ENCODE measurements around the gene CLK1. TPM values are rescaled to one million over a fixed set of nuclear protein-coding genes. Genes with fewer than 3 reads are reported as not detected.
"Not testable (repeated sequence)": the region's sequence is repeated elsewhere in the genome, so short reads cannot be mapped to it uniquely, and the experiment has no call there.

CLK1 gene
- total RNA-seq = 100 to 1,000 TPM; 174 to 196 TPM

- intact Hi-C loops (cut with micrococcal nuclease) = loop anchor here (1.0 to 2.0 kb wide), 7 partner anchors 25 to 1402 kb away; partner anchors contain the start of genes BZW1, HYCC2, NIF3L1 and PPIL3
- DNase-seq = peak; percentile 98
- H3K4me3 Mint-ChIP-seq = peak within 1 kb of the TSS; percentile 98
- CTCF ChIA-PET = interaction anchor here (0.8 to 1.8 kb wide), 7 partner anchors 9 to 343 kb away, joined by 3 to 7 read pairs (median 3); partner anchors contain the start of genes NIF3L1 and PPIL3
- no peaks in the 10 kb centered on the region for H3K27me3 Mint-ChIP-seq (ENCODE audit: low read depth)
- peak within 1 kb of the TSS; percentile 100 for H3K27ac Mint-ChIP-seq
- peaks cover 43% of the 10 kb centered on the region for H3K36me3 Mint-ChIP-seq (ENCODE audit: low read depth)
- H3K9me3 Mint-ChIP-seq = no peaks in the 10 kb centered on the region
- peaks cover 31% of the 10 kb centered on the region for H3K4me1 Mint-ChIP-seq (ENCODE audit: low read depth)
Observed at GRCh38 chr2:200864176-200865034, at the start of gene CLK1. Gene CLK1, minus strand, starts transcription at chr2:200864658. Its CDS starts 2,796 bp downstream, at chr2:200861862.

GRCh38 chr2:200913654-200914053, 49.2 kb upstream of the CLK1 start:
- H3K9me3 Mint-ChIP-seq = no peaks in the 10 kb centered on the region
- CTCF ChIA-PET = interaction anchor here (0.6 to 0.7 kb wide), 2 partner anchors 207 to 264 kb away, joined by 3 to 5 read pairs; no protein-coding TSS in a partner anchor
- H3K36me3 Mint-ChIP-seq (ENCODE audit: low read depth) = peaks cover 19% of the 10 kb centered on the region
- no peak overlapping the region for H3K27ac Mint-ChIP-seq
- no peak overlapping the region for H3K4me3 Mint-ChIP-seq
- H3K4me1 Mint-ChIP-seq (ENCODE audit: low read depth) = no peaks in the 10 kb centered on the region
- no peak for DNase-seq
- no peaks in the 10 kb centered on the region for H3K27me3 Mint-ChIP-seq (ENCODE audit: low read depth)
- intact Hi-C loops (cut with micrococcal nuclease) = no loop called here

- Mint-ChIP-seq H3K9me3 (no peaks in the 10 kb centered on the region), H3K27ac (no peak overlapping the region), H3K4me1 (ENCODE audit: low read depth) (no peaks in the 10 kb centered on the region), H3K27me3 (ENCODE audit: low read depth) (no peaks in the 10 kb centered on the region), H3K4me3 (no peak overlapping the region), H3K36me3 (ENCODE audit: low read depth) (peaks cover 17% of the 10 kb centered on the region)
- no peak for DNase-seq
- CTCF ChIA-PET = interaction anchor here (0.6 to 1.6 kb wide), 2 partner anchors 159 to 606 kb away, joined by 3 to 4 read pairs; no protein-coding TSS in a partner anchor
- intact Hi-C loops (cut with micrococcal nuclease) = no loop called here
Observed at GRCh38 chr2:200909958-200910357, 45.5 kb upstream of the CLK1 start.

- CTCF ChIA-PET = interaction anchor here (0.7 to 7.9 kb wide), 15 partner anchors 13 to 562 kb away, joined by 3 to 104 read pairs (median 4); partner anchors contain the start of genes NIF3L1 and PPIL3
- H3K4me3 Mint-ChIP-seq = no peak overlapping the region
- DNase-seq = peak; percentile 84
- no peaks in the 10 kb centered on the region for H3K9me3 Mint-ChIP-seq
- no peaks in the 10 kb centered on the region for H3K27me3 Mint-ChIP-seq (ENCODE audit: low read depth)
- H3K4me1 Mint-ChIP-seq (ENCODE audit: low read depth) = peaks cover 7% of the 10 kb centered on the region
- intact Hi-C loops (cut with micrococcal nuclease) = loop anchor here (1.0 to 2.0 kb wide), 5 partner anchors 164 to 459 kb away; no protein-coding TSS in a partner anchor
- peaks cover 11% of the 10 kb centered on the region for H3K36me3 Mint-ChIP-seq (ENCODE audit: low read depth)
- peak overlapping the region; percentile 24 for H3K27ac Mint-ChIP-seq
Observed at GRCh38 chr2:200905618-200906296, 41.3 kb upstream of the CLK1 start.

GRCh38 chr2:200901459-200902072, 37.1 kb upstream of the CLK1 start:
- Mint-ChIP-seq H3K27me3 (ENCODE audit: low read depth) (no peaks in the 10 kb centered on the region), H3K4me3 (no peak overlapping the region), H3K4me1 (ENCODE audit: low read depth) (peaks cover 7% of the 10 kb centered on the region), H3K9me3 (no peaks in the 10 kb centered on the region), H3K27ac (peak overlapping the region; percentile 84), H3K36me3 (ENCODE audit: low read depth) (peaks cover 16% of the 10 kb centered on the region)
- DNase-seq = peak; percentile 89
- CTCF ChIA-PET = interaction anchor here (0.6 to 7.9 kb wide), 18 partner anchors 10 to 979 kb away, joined by 3 to 104 read pairs (median 3); partner anchors contain the start of genes CASP10 and NIF3L1
- intact Hi-C loops (cut with micrococcal nuclease) = loop anchor here (1.0 to 2.0 kb wide), 8 partner anchors 12 to 332 kb away; partner anchors contain the start of genes NIF3L1 and PPIL3

GRCh38 chr2:200899482-200899881, 35.0 kb upstream of the CLK1 start:
- Mint-ChIP-seq H3K36me3 (ENCODE audit: low read depth) (peaks cover 23% of the 10 kb centered on the region), H3K4me1 (ENCODE audit: low read depth) (peaks cover 7% of the 10 kb centered on the region), H3K4me3 (no peak overlapping the region), H3K27me3 (ENCODE audit: low read depth) (no peaks in the 10 kb centered on the region), H3K9me3 (no peaks in the 10 kb centered on the region), H3K27ac (peak overlapping the region; percentile 29)
- CTCF ChIA-PET = interaction anchor here (1.0 to 1.5 kb wide), 2 partner anchors 277 to 278 kb away, joined by 4 to 5 read pairs; no protein-coding TSS in a partner anchor
- intact Hi-C loops (cut with micrococcal nuclease) = no loop called here
- DNase-seq = no peak

GRCh38 chr2:200888704-200889625, 24.5 kb upstream of the CLK1 start, which contains the start of the genes NIF3L1 and PPIL3:
Gene NIF3L1, plus strand, starts transcription at chr2:200889371. Its CDS starts 2,573 bp downstream, at chr2:200891944.
Gene PPIL3, minus strand, starts transcription at chr2:200889077. Its CDS starts 1,462 bp downstream, at chr2:200887615.
- Mint-ChIP-seq H3K9me3 (no peaks in the 10 kb centered on the region), H3K4me1 (ENCODE audit: low read depth) (peaks cover 50% of the 10 kb centered on the region), H3K27ac (peak within 1 kb of the TSS; percentile 97), H3K36me3 (ENCODE audit: low read depth) (peaks cover 23% of the 10 kb centered on the region), H3K4me3 (peak within 1 kb of the TSS; percentile 88), H3K27me3 (ENCODE audit: low read depth) (no peaks in the 10 kb centered on the region)
- intact Hi-C loops (cut with micrococcal nuclease) = loop anchor here (1.0 to 2.0 kb wide), 15 partner anchors 12 to 369 kb away; partner anchors contain the start of genes BZW1, CLK1, HYCC2 and ORC2
- CTCF ChIA-PET = interaction anchor here (0.8 to 1.8 kb wide), 9 partner anchors 12 to 343 kb away, joined by 3 to 7 read pairs (median 5); partner anchors contain the start of genes CLK1 and ORC2
- peak; percentile 99 for DNase-seq

- not testable (repeated sequence) for H3K27ac Mint-ChIP-seq
Observed at GRCh38 chr2:200881715-200882249, 17.3 kb upstream of the CLK1 start.

GRCh38 chr2:200878289-200878880, 13.9 kb upstream of the CLK1 start:
- intact Hi-C loops (cut with micrococcal nuclease) = no loop called here
- peaks cover 28% of the 10 kb centered on the region for H3K36me3 Mint-ChIP-seq (ENCODE audit: low read depth)
- H3K4me3 Mint-ChIP-seq = no peak overlapping the region
- DNase-seq = no peak
- CTCF ChIA-PET = interaction anchor here (0.6 to 1.0 kb wide), 4 partner anchors 11 to 196 kb away, joined by 3 to 4 read pairs (median 3); partner anchors contain the start of gene ORC2
- peaks cover 7% of the 10 kb centered on the region for H3K4me1 Mint-ChIP-seq (ENCODE audit: low read depth)
- H3K27ac Mint-ChIP-seq = no peak overlapping the region
- H3K9me3 Mint-ChIP-seq = no peaks in the 10 kb centered on the region
- no peaks in the 10 kb centered on the region for H3K27me3 Mint-ChIP-seq (ENCODE audit: low read depth)

More at GRCh38 chr2:200881715-200882249, 17.3 kb upstream of the CLK1 start:
- intact Hi-C loops (cut with micrococcal nuclease); DNase-seq; CTCF ChIA-PET; H3K9me3 Mint-ChIP-seq; H3K4me3 Mint-ChIP-seq; H3K27me3 Mint-ChIP-seq (ENCODE audit: low read depth): not testable (repeated sequence)
- peaks cover 32% of the 10 kb centered on the region for H3K36me3 Mint-ChIP-seq (ENCODE audit: low read depth)
- H3K4me1 Mint-ChIP-seq (ENCODE audit: low read depth) = peaks cover 20% of the 10 kb centered on the region

- DNase-seq = no peak
- H3K27me3 Mint-ChIP-seq (ENCODE audit: low read depth) = no peaks in the 10 kb centered on the region
- H3K36me3 Mint-ChIP-seq (ENCODE audit: low read depth) = peaks cover 24% of the 10 kb centered on the region
- CTCF ChIA-PET = interaction anchor here (0.6 to 1.0 kb wide), 3 partner anchors 20 to 197 kb away, joined by 3 to 4 read pairs (median 3); partner anchors contain the start of gene ORC2
- H3K9me3 Mint-ChIP-seq = no peaks in the 10 kb centered on the region
- intact Hi-C loops (cut with micrococcal nuclease) = no loop called here
- no peak overlapping the region for H3K4me3 Mint-ChIP-seq
- peaks cover 5% of the 10 kb centered on the region for H3K4me1 Mint-ChIP-seq (ENCODE audit: low read depth)
- H3K27ac Mint-ChIP-seq = no peak overlapping the region
Observed at GRCh38 chr2:200877443-200877842, 13.0 kb upstream of the CLK1 start.

Data from activated naive CD4-positive, alpha-beta T cell treated with anti-CD3 and anti-CD28 coated beads for 36 hours (primary cell).